Astrocyte (in vitro differentiated cells and primary cell): ENCODE measurements around the gene DGAT2. TPM values are rescaled to one million over a fixed set of nuclear protein-coding genes. Genes with fewer than 3 reads are reported as not detected.

Experiments used
- total RNA-seq: library from RNA; stranded (reverse); gene quantifications from 2 replicates; pipeline ENCODE4 v1.2.1, GENCODE V29; 2021

The DGAT2 gene
- total RNA-seq, 1 donor from 2014 or later: 0.73 TPM

Other genes with a start within 250 kb of the DGAT2 start
- gene GDPD5, start 242.8 kb upstream of the DGAT2 start, total RNA-seq: 6.7 and 9.4 TPM in 2 replicates
- 768 and 923 TPM in 2 replicates for gene SERPINH1, start 206.5 kb upstream of the DGAT2 start, total RNA-seq
- 3.0 and 3.9 TPM in 2 replicates for gene MAP6, start 99.7 kb upstream of the DGAT2 start, total RNA-seq
- not detected in 2 replicates for gene MOGAT2, start 50.9 kb upstream of the DGAT2 start, total RNA-seq
- gene UVRAG, start 46.4 kb downstream of the DGAT2 start, total RNA-seq: 14.5 and 15.3 TPM in 2 replicates